Measurements from ENCODE around the gene AKAP1. TPM values are rescaled to one million over a fixed set of nuclear protein-coding genes. Genes with fewer than 3 reads are reported as not detected.

The AKAP1 gene
- total RNA-seq, 4 donors from 2014 or later: 45.8 to 68.2 (median 54.9) TPM

DNA sequence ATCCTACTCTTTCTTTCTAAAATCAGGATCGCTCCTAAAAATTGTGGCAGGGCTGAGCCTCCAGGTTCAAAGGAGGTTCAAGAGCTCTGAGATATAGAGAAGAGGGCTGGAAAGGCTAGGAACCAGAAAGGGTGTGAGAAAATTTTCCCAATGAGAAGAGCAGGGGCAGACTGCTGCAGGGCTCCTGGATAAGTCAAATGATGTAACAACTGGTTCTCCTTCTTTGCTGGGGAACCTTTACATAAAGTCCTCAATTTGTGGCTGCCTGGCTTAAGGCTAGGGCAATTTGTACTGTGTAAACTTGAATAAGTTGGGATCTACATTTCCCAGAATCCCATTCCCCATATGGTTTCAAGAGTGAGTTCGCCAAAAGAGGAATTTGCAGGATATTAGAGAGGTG lies 16.3 kb upstream of the AKAP1 start:
- TF ChIP-seq CTCF (IDR thresholded peaks at IDR 0.05): no peak
- no peak for TF ChIP-seq POLR2A (IDR thresholded peaks at IDR 0.05)
- H3K4me3 ChIP-seq (ENCODE audit: low read depth, poor library complexity, severe bottlenecking): no peak overlapping the region
- DNase-seq (ENCODE audit: low spot score in 2 of 2): no peak
- WGBS, 2 donors: 71 to 83% methylated on average over 2 of the region's 2 CpGs
- intact Hi-C loops (cut with DNase I; ENCODE audit: low total_unique reads): no loop called here

DNA sequence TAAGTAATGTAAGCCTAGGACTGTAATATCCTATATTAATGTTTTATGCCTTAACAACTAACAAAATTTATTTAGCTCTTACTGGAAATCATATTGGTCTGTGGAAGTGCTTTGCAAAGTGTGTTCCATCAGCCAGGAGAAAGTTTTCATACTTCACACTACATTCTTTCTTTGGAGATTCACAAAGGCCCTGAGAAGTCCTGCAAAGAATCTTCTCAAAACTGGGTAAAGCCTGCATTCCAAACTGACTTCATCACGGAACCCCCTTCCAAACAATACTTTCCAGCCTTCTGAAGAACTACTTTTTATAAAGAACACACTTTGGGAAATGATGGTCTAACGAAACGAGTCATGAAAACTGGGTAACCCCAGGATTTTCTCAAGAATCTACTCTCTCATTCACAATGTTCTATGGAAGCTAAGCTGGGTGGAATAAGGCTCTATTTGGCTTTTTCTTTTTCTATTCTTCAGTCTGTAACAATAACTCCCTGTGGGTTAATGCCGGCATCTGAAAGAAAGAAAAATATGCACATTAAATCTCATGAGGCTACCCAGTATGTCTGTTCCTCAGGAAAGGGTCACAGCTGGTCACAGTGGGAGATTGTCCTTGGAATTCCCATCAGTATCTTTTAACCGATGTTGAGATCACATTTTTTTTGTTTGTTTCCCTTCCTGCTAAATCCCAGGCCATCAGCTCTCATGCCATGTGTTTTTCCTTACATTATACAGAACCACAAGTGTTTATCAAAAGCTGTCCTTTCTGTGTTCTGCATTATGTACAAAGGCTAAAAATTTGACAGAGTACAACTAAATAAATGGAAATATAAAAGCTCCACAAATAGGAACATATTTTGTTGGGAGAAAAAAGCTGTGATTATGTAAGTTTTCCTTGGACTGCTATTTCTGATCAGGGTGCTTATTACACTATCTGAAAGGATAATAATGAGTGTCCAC lies 12.8 kb upstream of the AKAP1 start:
- DNase-seq (ENCODE audit: low spot score in 2 of 2): no peak
- no peak overlapping the region for H3K4me3 ChIP-seq (ENCODE audit: low read depth, poor library complexity, severe bottlenecking)
- intact Hi-C loops (cut with DNase I; ENCODE audit: low total_unique reads): no loop called here
- WGBS, 2 donors: 63 to 68% methylated on average over 5 of the region's 5 CpGs
- TF ChIP-seq POLR2A (IDR thresholded peaks at IDR 0.05) (no peak), CTCF (IDR thresholded peaks at IDR 0.05) (no peak)

GRCh38 chr17:57073626-57074025 lies 11.4 kb upstream of the AKAP1 start:
- no peak overlapping the region for H3K4me3 ChIP-seq (ENCODE audit: low read depth, poor library complexity, severe bottlenecking)
- intact Hi-C loops (cut with DNase I; ENCODE audit: low total_unique reads): no loop called here
- TF ChIP-seq POLR2A (IDR thresholded peaks at IDR 0.05): no peak
- TF ChIP-seq CTCF (IDR thresholded peaks at IDR 0.05): no peak
- DNase-seq (ENCODE audit: low spot score in 2 of 2): no peak
- WGBS, 2 donors: 60 to 63% methylated on average over 2 of the region's 2 CpGs

DNA sequence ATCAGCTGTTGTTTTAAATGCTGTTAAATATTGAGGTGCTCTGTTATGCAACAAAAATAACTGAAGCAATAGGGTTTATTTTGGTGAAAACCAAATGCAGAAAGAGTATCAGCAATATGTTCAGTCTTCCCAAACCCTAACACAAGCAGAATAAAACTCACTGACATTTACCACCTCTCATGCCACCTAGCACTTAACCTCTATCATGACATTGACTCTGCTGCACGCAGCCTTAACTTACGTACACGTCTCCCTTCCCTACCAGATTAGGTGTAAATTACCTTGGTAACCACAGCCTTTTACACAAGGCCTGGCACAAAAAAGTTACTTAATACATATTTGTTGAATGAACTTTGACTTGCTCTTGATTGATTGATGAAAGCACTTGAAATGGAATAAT lies 9.9 kb upstream of the AKAP1 start:
- no peak for DNase-seq (ENCODE audit: low spot score in 2 of 2)

DNA sequence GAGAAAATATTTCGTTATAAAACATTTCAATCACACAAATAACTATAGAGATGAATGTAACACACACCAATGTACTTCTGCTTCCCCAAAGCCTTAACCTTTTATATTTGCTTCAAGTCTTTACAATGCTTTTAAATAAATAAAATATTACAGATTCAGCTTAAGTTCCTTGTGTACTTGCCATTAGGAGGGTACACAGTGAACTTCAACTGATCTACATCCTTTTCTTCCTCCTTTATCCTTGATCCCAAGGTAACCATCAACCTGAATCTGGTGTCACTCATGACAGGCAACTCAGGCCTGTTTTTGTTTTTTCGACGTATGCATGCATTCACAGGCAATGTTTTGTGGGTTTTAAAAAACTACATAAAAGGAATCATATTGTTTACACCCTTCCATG lies 9.3 kb upstream of the AKAP1 start:
- 91 to 92% methylated on average over 3 of the region's 3 CpGs for whole genome bisulfite sequencing, 2 donors
- TF ChIP-seq POLR2A (IDR thresholded peaks at IDR 0.05): no peak
- no peak for TF ChIP-seq CTCF (IDR thresholded peaks at IDR 0.05)

More for the DNA sequence above, 9.9 kb upstream of the AKAP1 start:
- no peak overlapping the region for H3K4me3 ChIP-seq (ENCODE audit: low read depth, poor library complexity, severe bottlenecking)
- WGBS, 2 donors: 89 to 93% methylated on average over 3 of the region's 3 CpGs
- intact Hi-C loops (cut with DNase I; ENCODE audit: low total_unique reads): no loop called here
- TF ChIP-seq POLR2A (IDR thresholded peaks at IDR 0.05): no peak
- no peak for TF ChIP-seq CTCF (IDR thresholded peaks at IDR 0.05)

More for the DNA sequence above, 9.3 kb upstream of the AKAP1 start:
- H3K4me3 ChIP-seq (ENCODE audit: low read depth, poor library complexity, severe bottlenecking): no peak overlapping the region
- intact Hi-C loops (cut with DNase I; ENCODE audit: low total_unique reads): no loop called here
- no peak for DNase-seq (ENCODE audit: low spot score in 2 of 2)
